HCT116 (cell line): Measurements from ENCODE around the gene G6PC3. TPM values are rescaled to one million over a fixed set of nuclear protein-coding genes. Genes with fewer than 3 reads are reported as not detected.

Source experiments
- ATAC-seq: fragments of 200-7000 bp; cut with Tn5 transposase; 2 replicates; pipeline ENCODE4 v1.9.1; 2020; ENCODE audit warnings: mild to moderate bottlenecking, moderate library complexity
- BruUV-seq: library from RNA; stranded (reverse); fragments of 400-500 nt; replicated peaks from 2 replicates; lab custom pipeline; 2021; lab: Mats Ljungman, UMichigan
- CTCF ChIA-PET: fragments of 300-600 bp; sonication (Branson Sonifier 250); formaldehyde crosslinking; loops from one replicate; lab custom pipeline; 2021; ENCODE audit warnings: antibody characterized with exemption; lab: Charles Lee
- POLR2A ChIA-PET: fragments of 300-600, 350-600 bp; sonication (Branson Sonifier 250); formaldehyde crosslinking; loops from one replicate; lab custom pipeline; 2021; ENCODE audit warnings: antibody characterized with exemption; lab: Charles Lee
- RAD21 ChIA-PET, 2 experiments: fragments of 300-600 bp; sonication (Branson Sonifier 250); formaldehyde crosslinking; loops; one replicate each; lab custom pipeline; 2023; ENCODE audit warnings: low total read pairs in 2 of 2; ENCODE audit not compliant: uncharacterized antibody in 2 of 2, unreplicated experiment in 2 of 2, low non-redundant PET in 1 of 2; lab: Charles Lee
- DNase-seq: peaks from one replicate; pipeline ENCODE4 v3.0.0-alpha.2; 2010; ENCODE audit warnings: low read depth, low spot score
- H2AFZ ChIP-seq: fragments of 200-600 bp; shearing (Covaris generic), sonication (generic); 2 replicates; pipeline ENCODE4 v1.6.1; 2017; ENCODE audit warnings: low read depth, mixed run types, mixed read lengths, antibody characterized with exemption, low read length; ENCODE audit not compliant: poor library complexity, severe bottlenecking
- H3K27ac ChIP-seq: 2 replicates; pipeline ENCODE4 v1.5.1; 2012; ENCODE audit warnings: low read depth, low read length
- H3K27me3 ChIP-seq: fragments of 200-600 bp; sonication (generic); 2 replicates; pipeline ENCODE4 v1.6.1; 2016; ENCODE audit warnings: mixed run types, low read length, mixed read lengths; ENCODE audit not compliant: insufficient read depth
- H3K36me3 ChIP-seq, 2 experiments: fragments of 200-500 bp in 1 of 2; fragments of 200-600 bp in 1 of 2; sonication (Bioruptor generic) in 1 of 2; sonication (generic) in 1 of 2; 2 replicates each; pipeline versions ENCODE4 v1.5.1 to v1.6.1; 2014 to 2016; ENCODE audit warnings: low read length in 2 of 2, inconsistent platforms in 1 of 2, mixed read lengths in 1 of 2, mixed run types in 1 of 2; ENCODE audit not compliant: insufficient read depth in 2 of 2, control insufficient read depth in 1 of 2
- H3K4me1 ChIP-seq, 2 experiments: fragments of 200-600 bp in 1 of 2; sonication (generic) in 1 of 2; 2 replicates each; pipeline versions ENCODE4 v1.5.1 to v1.6.1; 2012 to 2017; ENCODE audit warnings: low read length in 2 of 2, inconsistent platforms in 1 of 2, mild to moderate bottlenecking in 1 of 2, mixed read lengths in 1 of 2, mixed run types in 1 of 2, moderate library complexity in 1 of 2; ENCODE audit not compliant: insufficient read depth in 2 of 2, control insufficient read depth in 1 of 2
- H3K4me2 ChIP-seq: fragments of 200-600 bp; sonication (generic); 2 replicates; pipeline ENCODE4 v1.6.1; 2017; ENCODE audit warnings: mixed run types, low read length, mixed read lengths
- H3K4me3 ChIP-seq, 2 experiments: fragments of 200-600 bp in 1 of 2; sonication (generic) in 1 of 2; replicated peaks in 1 of 2; 2 replicates each; pipeline ENCODE4 v1.5.1; 2011 to 2016; ENCODE audit warnings: low read length in 2 of 2, control low read depth in 1 of 2, low read depth in 1 of 2, mild to moderate bottlenecking in 1 of 2, mixed read lengths in 1 of 2, mixed run types in 1 of 2
- H3K79me2 ChIP-seq: fragments of 200-600 bp; sonication (generic); 2 replicates; pipeline ENCODE4 v1.6.1; 2017; ENCODE audit warnings: mild to moderate bottlenecking, mixed run types, low read length, moderate library complexity, mixed read lengths; ENCODE audit not compliant: insufficient read depth
- H3K9ac ChIP-seq: fragments of 200-600 bp; sonication (generic); 2 replicates; pipeline ENCODE4 v1.6.1; 2016; ENCODE audit warnings: low read length, mixed read lengths
- H3K9me2 ChIP-seq: fragments of 200-600 bp; sonication (generic), shearing (Covaris generic); 2 replicates; pipeline ENCODE4 v1.6.1; 2017; ENCODE audit warnings: mixed run types, mild to moderate bottlenecking, moderate library complexity; ENCODE audit not compliant: insufficient read depth
- H3K9me3 ChIP-seq, 2 experiments: fragments of 200-500 bp in 1 of 2; fragments of 200-600 bp in 1 of 2; sonication (Bioruptor generic) in 1 of 2; sonication (generic) in 1 of 2; 2 replicates each; pipeline ENCODE4 v1.6.1; 2014 to 2017; ENCODE audit warnings: low read length in 2 of 2, mixed read lengths in 2 of 2, inconsistent platforms in 1 of 2, low read depth in 1 of 2, mild to moderate bottlenecking in 1 of 2, mixed run types in 1 of 2, moderate library complexity in 1 of 2; ENCODE audit not compliant: control insufficient read depth in 1 of 2, insufficient read depth in 1 of 2
- H4K20me1 ChIP-seq: fragments of 200-600 bp; sonication (generic), shearing (Covaris generic); 2 replicates; pipeline ENCODE4 v1.6.1; 2017; ENCODE audit warnings: mixed run types, mild to moderate bottlenecking, moderate library complexity; ENCODE audit not compliant: insufficient read depth
- CTCF ChIP-seq, 3 experiments: fragments of 200-600 bp in 1 of 3; sonication (generic) in 1 of 3; IDR thresholded peaks in 2 of 3; conservative IDR thresholded peaks in 1 of 3; 2 replicates each; pipeline ENCODE4 v1.5.1; 2012 to 2017; ENCODE audit warnings: low read depth in 2 of 3, low read length in 2 of 3, antibody characterized with exemption in 1 of 3, borderline replicate concordance in 1 of 3, control low read depth in 1 of 3, mild to moderate bottlenecking in 1 of 3, mixed read lengths in 1 of 3, mixed run types in 1 of 3, moderate library complexity in 1 of 3; ENCODE audit not compliant: insufficient read depth in 1 of 3
- EGR1 ChIP-seq: IDR thresholded peaks from 2 replicates; pipeline ENCODE4 v1.6.1; 2012; ENCODE audit warnings: low read depth
- EZH2 ChIP-seq: fragments of 200-600 bp; sonication (generic); IDR thresholded peaks from 2 replicates; pipeline ENCODE4 v1.6.1; 2017; ENCODE audit warnings: antibody characterized with exemption, mixed run types
- EZH2phosphoT487 ChIP-seq: fragments of 200-600 bp; IDR thresholded peaks from 2 replicates; pipeline ENCODE4 v1.6.1; 2018; ENCODE audit warnings: antibody characterized with exemption, borderline replicate concordance
- FOSL1 ChIP-seq: IDR thresholded peaks from 2 replicates; pipeline ENCODE4 v1.6.1; 2012; ENCODE audit warnings: low read depth
- POLR2A ChIP-seq: IDR thresholded peaks from 2 replicates; pipeline ENCODE4 v1.7.0; 2011; ENCODE audit warnings: borderline replicate concordance; ENCODE audit not compliant: insufficient read depth, insufficient read length; ENCODE audit errors: extremely low read depth
- RAD21 ChIP-seq: IDR thresholded peaks from 2 replicates; pipeline ENCODE4 v1.6.1; 2012; ENCODE audit warnings: low read depth, mild to moderate bottlenecking
- SP1 ChIP-seq: IDR thresholded peaks from 2 replicates; pipeline ENCODE4 v1.6.1; 2012; ENCODE audit warnings: low read depth
- SRF ChIP-seq: IDR thresholded peaks from 2 replicates; pipeline ENCODE4 v1.6.1; 2012; ENCODE audit warnings: low read depth
- TCF7L2 ChIP-seq: IDR thresholded peaks from 2 replicates; pipeline ENCODE4 v1.7.0; 2011; ENCODE audit warnings: borderline replicate concordance, inconsistent platforms; ENCODE audit not compliant: insufficient read depth, insufficient read length; ENCODE audit errors: extremely low read depth
- YY1 ChIP-seq: IDR thresholded peaks from 2 replicates; pipeline ENCODE4 v1.6.1; 2011; ENCODE audit warnings: low read length, low read depth, moderate library complexity, mild to moderate bottlenecking; ENCODE audit not compliant: insufficient replicate concordance; ENCODE audit errors: extremely low read depth
- ZFX ChIP-seq: fragments of 450-650 bp; IDR thresholded peaks from 2 replicates; pipeline ENCODE4 v1.6.1; 2017
- ZNF274 ChIP-seq: fragments of 200-500 bp; sonication (Bioruptor generic); IDR thresholded peaks from 2 replicates; pipeline ENCODE4 v1.6.1; 2014; ENCODE audit warnings: mild to moderate bottlenecking, low read depth, low read length, inconsistent platforms
- intact Hi-C: fragments of 100-400 bp; cut with micrococcal nuclease; formaldehyde crosslinking; loops from 2 replicates; pipeline ENCODE4 v1.10.0; 2022
- total RNA-seq: library from RNA; stranded (reverse); gene quantifications from one replicate; pipeline ENCODE4 v1.2.1, GENCODE V29; 2021; ENCODE audit not compliant: unreplicated experiment

The G6PC3 gene
- total RNA-seq, 1 experiment from 2014 or later = 50.6 TPM

GRCh38 chr17:44106801-44107200 is 36.3 kb downstream of the G6PC3 start:
- Histone ChIP-seq H3K9me3 (no peaks in the 10 kb centered on the region), H3K4me2 (no peak overlapping the region), H3K9ac (no peak overlapping the region), H4K20me1 (no peaks in the 10 kb centered on the region), H2AFZ (no peak overlapping the region), H3K36me3 (peaks cover 0 to 2% of the 10 kb centered on the region in 2 experiments; a peak in 1 of 4 replicates), H3K9me2 (no peaks in the 10 kb centered on the region), H3K4me1 (peaks cover 38 to 42% of the 10 kb centered on the region in 2 experiments)
- ChIA-PET RAD21 (no interaction called here), CTCF (no interaction called here)
- DNase-seq (no peak), ATAC-seq (no peak)
- intact Hi-C loops = no loop called here
- TF ChIP-seq SRF = no peak
- TF ChIP-seq RAD21 = no peak
- TF ChIP-seq, all 23 proteins: peak for 0
- BruUV-seq = no TSS peak
- POLR2A ChIA-PET = no interaction called here
- Histone ChIP-seq H3K27ac (no peak overlapping the region), H3K27me3 (no peaks in the 10 kb centered on the region), H3K79me2 (no peaks in the 10 kb centered on the region), H3K4me3 (no peak overlapping the region)

GRCh38 chr17:44108440-44109311 is 38.1 kb downstream of the G6PC3 start:
- no peak overlapping the region for H3K4me3 ChIP-seq
- no TSS peak for BruUV-seq
- no peaks in the 10 kb centered on the region for H3K27me3 ChIP-seq
- H3K4me2 ChIP-seq = peak overlapping the region; percentile 55
- ChIA-PET CTCF (interaction anchor here (1.2 kb wide), 1 partner anchor 25 kb away, joined by 5 read pairs; no protein-coding TSS in a partner anchor), POLR2A (interaction anchor here (0.7 kb wide), 1 partner anchor 25 kb away, joined by 5 read pairs; no protein-coding TSS in a partner anchor), RAD21 (no interaction called here)
- DNase-seq (no peak), ATAC-seq (peak; percentile 36)
- H3K9ac ChIP-seq = no peak overlapping the region
- H3K36me3 ChIP-seq = no peaks in the 10 kb centered on the region
- H4K20me1 ChIP-seq = no peaks in the 10 kb centered on the region
- H3K9me2 ChIP-seq = no peaks in the 10 kb centered on the region
- intact Hi-C loops = no loop called here
- no peaks in the 10 kb centered on the region for H3K9me3 ChIP-seq
- peak overlapping the region; percentile 9; the same call in 1 of the 2 replicates for H3K27ac ChIP-seq
- H2AFZ ChIP-seq = no peak overlapping the region
- peaks cover 46 to 58% of the 10 kb centered on the region in 2 experiments for H3K4me1 ChIP-seq
- H3K79me2 ChIP-seq = no peaks in the 10 kb centered on the region
- TF ChIP-seq YY1 (no peak), RAD21 (no peak), ZFX (no peak), EZH2phosphoT487 (no peak), EGR1 (no peak), POLR2A (no peak), FOSL1 (no peak), EZH2 (no peak), SRF (no peak), ZNF274 (no peak), SP1 (no peak), TCF7L2 (no peak), CTCF (IDR thresholded peaks at IDR 0.05 in 2 of 3, conservative IDR thresholded peaks at IDR 0.05 in 1 of 3; ENCODE audit: borderline replicate concordance in 1 of 3, insufficient read depth in 1 of 3, low read depth in 2 of 3, low read length in 2 of 3) (no peak)
